Activated naive CD8-positive, alpha-beta T cell treated with anti-CD3 and anti-CD28 coated beads for 36 hours (primary cell): ENCODE results near the gene STARD7. TPM values are rescaled to one million over a fixed set of nuclear protein-coding genes. Genes with fewer than 3 reads are reported as not detected.
"Not testable (repeated sequence)": the region's sequence is repeated elsewhere in the genome, so short reads cannot be mapped to it uniquely, and the experiment has no call there.

ENCODE experiments used
- DNase-seq: peaks from one replicate; pipeline ENCODE4 v3.0.0; 2021
- H3K27ac Mint-ChIP-seq: one replicate; pipeline ENCODE4 v1.8.0; 2022; ENCODE audit warnings: mild to moderate bottlenecking, moderate library complexity, mixed read lengths
- H3K27me3 Mint-ChIP-seq: one replicate; pipeline ENCODE4 v1.8.0; 2022; ENCODE audit warnings: mild to moderate bottlenecking, mixed read lengths
- H3K36me3 Mint-ChIP-seq: one replicate; pipeline ENCODE4 v1.8.0; 2021; ENCODE audit warnings: mild to moderate bottlenecking, mixed read lengths
- H3K4me1 Mint-ChIP-seq: one replicate; pipeline ENCODE4 v1.8.0; 2021; ENCODE audit warnings: mixed read lengths
- H3K4me3 Mint-ChIP-seq: one replicate; pipeline ENCODE4 v1.8.0; 2022; ENCODE audit warnings: mild to moderate bottlenecking, moderate library complexity, mixed read lengths
- H3K9me3 Mint-ChIP-seq: one replicate; pipeline ENCODE4 v1.8.0; 2022; ENCODE audit warnings: mixed read lengths
- total RNA-seq, 2 experiments: library from RNA; stranded (reverse); gene quantifications; one replicate each; pipeline ENCODE4 v1.2.3, GENCODE V29; 2021

The STARD7 gene
- total RNA-seq, 2 experiments from 2014 or later: 229 to 231 TPM

GRCh38 chr2:96145036-96145847 is 63.4 kb downstream of the STARD7 start, which contains the start of gene DUSP2:
Gene DUSP2 (minus strand): TSS chr2:96145440. CDS start chr2:96145354, 86 bp downstream.
- H3K9me3 Mint-ChIP-seq: no peaks in the 10 kb centered on the region
- peaks cover 32% of the 10 kb centered on the region for H3K36me3 Mint-ChIP-seq
- peaks cover 59% of the 10 kb centered on the region for H3K4me1 Mint-ChIP-seq
- H3K4me3 Mint-ChIP-seq: peak within 1 kb of the TSS; percentile 96
- DNase-seq: peak; percentile 97
- H3K27ac Mint-ChIP-seq: peak within 1 kb of the TSS; percentile 97
- H3K27me3 Mint-ChIP-seq: peaks cover 7% of the 10 kb centered on the region

GRCh38 chr2:96144481-96145035 is 64.1 kb downstream of the STARD7 start:
- H3K27me3 Mint-ChIP-seq: peaks cover 7% of the 10 kb centered on the region
- peak overlapping the region; percentile 97 for H3K27ac Mint-ChIP-seq
- peaks cover 59% of the 10 kb centered on the region for H3K4me1 Mint-ChIP-seq
- peak; percentile 57 for DNase-seq
- no peaks in the 10 kb centered on the region for H3K9me3 Mint-ChIP-seq
- H3K4me3 Mint-ChIP-seq: peak overlapping the region; percentile 96
- H3K36me3 Mint-ChIP-seq: peaks cover 32% of the 10 kb centered on the region

GRCh38 chr2:96143848-96144480 is 64.7 kb downstream of the STARD7 start:
- peak; percentile 50 for DNase-seq
- peaks cover 7% of the 10 kb centered on the region for H3K27me3 Mint-ChIP-seq
- H3K4me3 Mint-ChIP-seq: peak overlapping the region; percentile 96
- peaks cover 59% of the 10 kb centered on the region for H3K4me1 Mint-ChIP-seq
- H3K9me3 Mint-ChIP-seq: no peaks in the 10 kb centered on the region
- peaks cover 32% of the 10 kb centered on the region for H3K36me3 Mint-ChIP-seq
- peak overlapping the region; percentile 97 for H3K27ac Mint-ChIP-seq

GRCh38 chr2:96143231-96143847 is 65.3 kb downstream of the STARD7 start:
- peaks cover 57% of the 10 kb centered on the region for H3K4me1 Mint-ChIP-seq
- H3K9me3 Mint-ChIP-seq: no peaks in the 10 kb centered on the region
- peaks cover 8% of the 10 kb centered on the region for H3K27me3 Mint-ChIP-seq
- H3K27ac Mint-ChIP-seq: peak overlapping the region; percentile 97
- peaks cover 32% of the 10 kb centered on the region for H3K36me3 Mint-ChIP-seq
- peak overlapping the region; percentile 96 for H3K4me3 Mint-ChIP-seq
- peak; percentile 44 for DNase-seq

- Mint-ChIP-seq H3K4me1 (peaks cover 52% of the 10 kb centered on the region), H3K4me3 (peak overlapping the region; percentile 96), H3K27ac (peak overlapping the region; percentile 97), H3K9me3 (no peaks in the 10 kb centered on the region), H3K27me3 (peaks cover 11% of the 10 kb centered on the region), H3K36me3 (peaks cover 32% of the 10 kb centered on the region)
- peak; percentile 84 for DNase-seq
These were observed 66.2 kb downstream of the STARD7 start for GRCh38 chr2:96142217-96143113.

- peaks cover 44% of the 10 kb centered on the region for H3K4me1 Mint-ChIP-seq
- not testable (repeated sequence) for DNase-seq, H3K9me3 Mint-ChIP-seq
- H3K36me3 Mint-ChIP-seq: peaks cover 32% of the 10 kb centered on the region
- peak overlapping the region; percentile 96 for H3K4me3 Mint-ChIP-seq
- H3K27me3 Mint-ChIP-seq: peaks cover 11% of the 10 kb centered on the region
- H3K27ac Mint-ChIP-seq: peak overlapping the region; percentile 97
These were observed 67.0 kb downstream of the STARD7 start for GRCh38 chr2:96141624-96141967.

- H3K27ac Mint-ChIP-seq: peak overlapping the region; percentile 97
- H3K36me3 Mint-ChIP-seq: peaks cover 32% of the 10 kb centered on the region
- peaks cover 41% of the 10 kb centered on the region for H3K4me1 Mint-ChIP-seq
- no peaks in the 10 kb centered on the region for H3K9me3 Mint-ChIP-seq
- H3K4me3 Mint-ChIP-seq: peak overlapping the region; percentile 96
- H3K27me3 Mint-ChIP-seq: peaks cover 11% of the 10 kb centered on the region
- no peak for DNase-seq
These were observed 67.5 kb downstream of the STARD7 start for GRCh38 chr2:96140941-96141623.

GRCh38 chr2:96139181-96139758 is 69.4 kb downstream of the STARD7 start:
- Mint-ChIP-seq H3K4me1 (peaks cover 42% of the 10 kb centered on the region), H3K27me3 (peaks cover 11% of the 10 kb centered on the region), H3K4me3 (peak overlapping the region; percentile 37), H3K36me3 (peaks cover 27% of the 10 kb centered on the region), H3K27ac (peak overlapping the region; percentile 68), H3K9me3 (no peaks in the 10 kb centered on the region)
- no peak for DNase-seq

- peak; percentile 63 for DNase-seq
- Mint-ChIP-seq H3K27me3 (peaks cover 11% of the 10 kb centered on the region), H3K27ac (peak within 1 kb of the TSS; percentile 68), H3K9me3 (no peaks in the 10 kb centered on the region), H3K36me3 (peaks cover 24% of the 10 kb centered on the region), H3K4me3 (peak within 1 kb of the TSS; percentile 37), H3K4me1 (peaks cover 43% of the 10 kb centered on the region)
These were observed 70.2 kb downstream of the STARD7 start, which contains the start of gene ASTL for GRCh38 chr2:96138179-96139145. Gene ASTL (minus strand): TSS chr2:96138502. CDS start chr2:96138436, 66 bp downstream.

GRCh38 chr2:96137321-96138178 is 71.1 kb downstream of the STARD7 start:
- Mint-ChIP-seq H3K27me3 (peaks cover 6% of the 10 kb centered on the region), H3K27ac (peak overlapping the region; percentile 45), H3K36me3 (peaks cover 17% of the 10 kb centered on the region), H3K9me3 (no peaks in the 10 kb centered on the region), H3K4me3 (no peak overlapping the region), H3K4me1 (peaks cover 46% of the 10 kb centered on the region)
- DNase-seq: no peak

- Mint-ChIP-seq H3K9me3 (no peaks in the 10 kb centered on the region), H3K4me3 (no peak overlapping the region), H3K27ac (no peak overlapping the region), H3K36me3 (peaks cover 15% of the 10 kb centered on the region), H3K27me3 (peaks cover 3% of the 10 kb centered on the region), H3K4me1 (peaks cover 43% of the 10 kb centered on the region)
- no peak for DNase-seq
These were observed 72.4 kb downstream of the STARD7 start for GRCh38 chr2:96136129-96136720.
